ENCODE data around the gene PCMTD2. TPM values are rescaled to one million over a fixed set of nuclear protein-coding genes. Genes with fewer than 3 reads are reported as not detected.

Gene PCMTD2
- total RNA-seq, 1 experiment from 2014 or later, result 39.1 TPM

DNA sequence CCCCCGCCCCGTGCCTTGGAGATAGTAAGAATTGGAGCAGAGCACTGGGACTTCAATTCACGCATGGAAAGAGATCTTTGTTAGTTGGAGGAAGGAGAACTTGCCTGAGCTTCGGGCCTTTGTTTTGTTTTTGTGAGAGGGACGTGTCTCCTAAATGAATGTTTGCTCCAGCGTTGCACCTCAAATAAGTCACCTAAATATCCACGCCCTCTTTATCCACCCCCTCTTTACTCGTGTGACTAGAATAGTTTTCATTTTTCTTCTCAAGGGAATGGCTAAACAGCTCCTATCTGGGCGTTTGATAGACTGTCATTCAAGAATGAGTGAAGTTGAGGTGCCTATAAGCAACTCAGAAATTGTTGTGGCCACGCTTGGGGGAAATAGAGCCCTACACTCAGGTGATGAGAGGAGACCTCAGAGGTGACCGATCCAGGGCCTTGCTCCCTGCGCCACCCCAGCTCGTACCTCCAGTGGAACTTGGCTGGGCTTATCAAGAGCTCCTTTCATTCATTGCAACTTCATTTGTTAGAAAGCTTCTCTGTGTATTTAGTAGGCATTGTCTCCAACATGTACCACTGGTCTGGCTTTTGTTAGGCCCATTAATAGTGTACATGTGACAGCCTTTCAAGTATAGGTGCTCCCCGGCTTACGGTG lies 861 bp downstream of the PCMTD2 start:
- no peak for DNase-seq (ENCODE audit: low read depth)

- DNase-seq (ENCODE audit: low read depth), result no peak
These were observed 1.7 kb downstream of the PCMTD2 start for GRCh38 chr20:64257107-64257757.

GRCh38 chr20:64258071-64258823 lies 2.7 kb downstream of the PCMTD2 start:
- no peak for DNase-seq (ENCODE audit: low read depth)

GRCh38 chr20:64260239-64260638 lies 4.7 kb downstream of the PCMTD2 start:
- DNase-seq (ENCODE audit: low read depth), result no peak

DNA sequence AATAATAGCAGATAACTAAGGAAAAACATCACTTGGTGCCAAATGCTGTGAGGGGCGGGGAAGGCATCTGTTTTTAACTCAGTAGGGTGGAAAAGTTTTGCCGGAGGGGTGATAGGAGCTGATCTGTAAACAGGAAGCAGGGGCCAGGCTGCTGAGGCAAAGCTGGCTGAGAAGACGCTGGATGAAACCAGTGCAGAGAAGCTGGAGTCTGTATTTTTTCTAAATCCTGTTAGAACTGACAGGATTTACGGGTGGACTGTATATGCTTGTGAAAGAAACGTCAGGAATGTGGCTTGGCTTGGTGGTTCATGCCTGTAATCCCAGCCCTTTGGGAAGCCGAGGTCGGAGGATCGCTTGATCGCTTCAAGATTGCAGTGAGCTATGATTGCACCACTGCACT lies 5.6 kb downstream of the PCMTD2 start:
- no peak for DNase-seq (ENCODE audit: low read depth)

DNA sequence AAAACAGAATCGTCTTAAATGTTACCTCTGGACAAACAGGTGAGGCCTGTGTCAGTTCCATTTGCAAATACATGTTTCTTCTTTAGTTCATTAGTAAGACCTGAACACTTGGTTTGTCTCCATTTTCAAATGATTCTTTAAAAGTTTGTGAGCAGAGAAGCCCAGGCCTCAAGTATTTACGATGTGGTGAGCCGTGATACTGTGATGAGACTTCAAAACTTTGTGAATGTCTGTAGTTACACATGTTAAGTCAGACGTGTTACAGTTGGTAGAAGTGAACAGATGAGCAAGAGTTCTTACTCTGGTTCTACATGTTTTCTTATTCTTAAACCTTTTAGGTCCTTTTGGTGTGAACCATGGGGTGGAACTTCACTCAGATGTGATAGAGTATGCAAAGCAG lies 8.5 kb downstream of the PCMTD2 start:
- DNase-seq (ENCODE audit: low read depth), result no peak

DNA sequence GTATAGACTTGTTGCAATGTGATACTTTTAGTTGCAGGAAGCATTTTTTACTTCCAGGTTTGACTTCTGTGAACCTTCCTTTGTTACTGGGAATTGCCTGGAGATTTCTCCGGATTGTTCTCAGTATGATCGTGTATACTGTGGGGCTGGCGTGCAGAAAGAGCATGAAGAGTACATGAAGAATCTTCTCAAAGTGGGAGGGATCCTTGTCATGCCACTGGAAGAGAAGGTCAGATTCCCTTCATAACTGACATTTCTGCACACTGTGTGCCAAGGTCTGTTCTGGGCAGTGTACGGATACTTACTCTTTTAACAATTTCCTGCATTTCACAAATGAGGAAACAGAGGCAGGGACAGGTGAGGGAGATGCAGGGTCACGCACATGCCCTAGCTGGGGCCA lies 9.7 kb downstream of the PCMTD2 start:
- no peak for DNase-seq (ENCODE audit: low read depth)

DNA sequence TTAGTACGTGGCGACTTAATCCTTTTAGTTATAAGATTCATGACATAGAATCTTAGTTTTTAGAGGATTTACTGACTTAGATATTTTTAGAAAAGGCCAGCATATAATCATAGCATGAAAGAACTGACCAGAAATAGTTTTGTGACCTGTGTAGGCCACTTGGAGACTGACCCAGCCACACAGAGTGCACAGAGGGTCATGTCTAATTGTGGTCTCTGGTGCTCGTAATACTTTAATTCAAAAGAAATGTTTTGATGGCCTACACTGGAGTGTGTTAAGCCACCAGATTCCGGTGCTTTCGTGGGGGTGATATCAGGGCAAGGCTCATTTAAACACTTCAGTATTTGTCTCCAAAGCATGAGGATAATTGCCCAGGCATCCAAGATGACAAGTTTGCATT lies 11.4 kb downstream of the PCMTD2 start:
- no peak for DNase-seq (ENCODE audit: low read depth)

DNA sequence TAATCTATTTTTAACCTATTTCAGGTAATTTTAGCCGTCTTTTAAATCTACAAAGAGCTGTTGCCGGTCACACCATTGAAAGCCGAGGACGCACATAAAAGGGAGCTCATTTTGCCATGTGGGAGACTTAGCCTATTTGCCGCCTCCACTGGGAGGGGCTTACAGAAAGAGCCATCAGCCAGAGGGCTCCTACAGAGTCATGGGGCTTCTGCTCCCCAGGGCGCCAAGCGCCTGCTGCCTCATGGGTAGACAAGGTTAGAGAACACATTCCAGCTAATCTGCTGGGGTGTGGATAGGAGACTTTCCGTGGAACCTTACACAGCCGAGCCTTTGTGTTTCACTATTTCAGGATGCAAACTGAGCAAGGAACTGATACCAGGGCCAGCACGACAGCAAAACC lies 12.6 kb downstream of the PCMTD2 start:
- no peak for DNase-seq (ENCODE audit: low read depth)

GRCh38 chr20:64269604-64270411 lies 14.3 kb downstream of the PCMTD2 start:
- no peak for DNase-seq (ENCODE audit: low read depth)

DNA sequence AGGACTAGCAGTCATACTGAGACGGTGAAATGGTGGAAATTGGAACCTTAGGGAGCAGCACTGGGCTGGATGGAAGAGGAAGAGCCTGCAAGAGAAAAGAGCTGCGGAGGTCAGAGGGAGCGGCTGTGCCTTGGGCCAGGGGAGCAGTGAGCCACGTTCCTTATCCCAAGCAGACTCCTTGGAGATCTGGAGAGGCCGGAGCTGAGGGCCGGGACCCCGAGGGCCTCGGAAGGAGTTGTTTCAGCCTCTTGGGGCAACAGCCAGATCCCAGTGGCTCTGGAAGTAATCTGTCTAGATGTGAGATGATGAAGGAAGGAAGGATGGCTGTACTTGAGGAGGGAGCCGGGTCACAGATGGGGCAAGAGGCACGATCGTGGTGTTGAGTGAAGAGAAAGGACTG lies 16.1 kb downstream of the PCMTD2 start:
- no peak for DNase-seq (ENCODE audit: low read depth)

GRCh38 chr20:64273109-64273508 lies 17.6 kb downstream of the PCMTD2 start:
- DNase-seq (ENCODE audit: low read depth), result no peak

DNA sequence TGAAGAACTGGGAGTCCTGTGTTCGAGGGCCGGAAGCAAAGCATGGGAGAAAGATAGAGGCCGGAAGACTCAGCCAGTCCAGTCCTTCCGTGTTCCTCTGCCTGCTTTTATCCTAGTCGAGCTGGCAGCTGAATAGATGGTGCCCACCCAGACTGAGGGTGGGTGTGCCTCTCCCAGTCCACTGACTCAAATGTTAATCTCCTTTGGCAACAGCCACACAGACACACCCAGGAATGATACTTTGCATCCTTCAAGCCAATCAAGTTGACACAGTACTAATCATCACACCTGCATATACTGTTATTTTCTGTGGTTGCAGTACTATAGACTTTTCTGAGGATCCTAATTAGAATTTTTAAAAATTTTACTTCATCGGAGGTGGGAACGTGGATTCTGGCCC lies 21.3 kb downstream of the PCMTD2 start:
- no peak for DNase-seq (ENCODE audit: low read depth)

- peak; percentile 90 for DNase-seq (ENCODE audit: low read depth)
These were observed 22.2 kb downstream of the PCMTD2 start for GRCh38 chr20:64277571-64278316.

GRCh38 chr20:64278317-64278681 lies 22.8 kb downstream of the PCMTD2 start:
- DNase-seq (ENCODE audit: low read depth), result no peak

DNA sequence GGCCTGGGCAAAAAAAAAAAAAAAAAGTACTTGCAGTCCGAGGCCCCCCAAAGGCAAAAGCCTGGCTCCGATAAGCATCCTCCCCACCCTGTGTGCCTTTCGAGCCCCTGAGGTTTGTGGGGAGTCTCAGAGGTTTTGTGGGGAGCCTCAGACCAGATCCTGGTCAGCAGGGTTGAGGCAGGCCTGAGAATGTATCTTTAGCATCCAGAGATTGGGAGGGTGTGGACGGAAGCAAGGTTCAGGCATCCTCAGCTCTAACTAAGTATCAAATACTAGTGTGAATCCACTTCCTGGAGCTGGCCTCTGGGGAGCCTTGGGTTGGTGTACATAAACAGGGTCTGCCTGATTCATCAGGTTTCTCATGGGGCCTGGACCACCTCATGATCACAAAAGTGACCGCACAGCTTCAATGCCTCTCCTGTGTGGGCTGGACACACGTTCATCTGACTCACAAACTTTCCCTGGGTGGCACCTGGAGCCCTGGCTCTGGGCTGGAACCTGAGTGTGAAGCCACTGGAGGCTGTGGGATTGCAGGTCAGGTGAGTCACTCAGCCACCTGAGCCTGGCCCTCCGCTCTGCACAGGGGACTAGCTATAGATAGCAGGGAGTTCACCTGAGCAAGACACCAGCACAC lies 24.4 kb downstream of the PCMTD2 start:
- DNase-seq (ENCODE audit: low read depth), result no peak

DNA sequence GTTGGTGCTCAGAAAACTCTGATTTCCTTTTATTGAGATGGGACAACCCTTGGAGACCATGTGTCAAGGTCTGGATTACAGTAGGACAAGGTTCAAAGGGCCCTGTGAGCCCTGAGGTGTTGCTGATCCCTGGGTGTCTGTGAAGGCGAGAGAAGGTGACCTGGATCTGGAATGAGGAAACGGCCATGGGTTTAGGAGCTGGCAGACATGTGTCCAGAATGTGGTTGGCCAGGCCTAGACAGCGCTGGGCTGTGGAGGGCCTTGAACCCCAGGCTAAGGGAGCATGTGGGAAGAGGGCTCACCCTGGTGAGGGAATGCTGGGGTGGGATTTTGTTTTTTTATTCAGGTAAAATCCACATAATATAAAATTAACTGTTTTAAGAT lies 24.9 kb downstream of the PCMTD2 start:
- DNase-seq (ENCODE audit: low read depth), result no peak

- DNase-seq (ENCODE audit: low read depth), result no peak
These were observed 28.1 kb downstream of the PCMTD2 start for GRCh38 chr20:64283646-64284045.

- DNase-seq (ENCODE audit: low read depth), result peak; percentile 37
These were observed 30.3 kb downstream of the PCMTD2 start for GRCh38 chr20:64285579-64286446.
